SU-DHL-6 (cell line): ENCODE results near the gene HHATL.

ENCODE experiments used
- EZH2phosphoT487 ChIP-seq: fragments of 200-600 bp; sonication (generic), shearing (Covaris generic); conservative IDR thresholded peaks from 2 replicates; pipeline ENCODE4 v1.6.1; 2018; ENCODE audit warnings: mild to moderate bottlenecking, antibody characterized with exemption, low read length, moderate library complexity, mixed read lengths
- TF ChIP-seq, protein P1 (sequence below): fragments of 200-600 bp; sonication (generic); IDR thresholded peaks from one replicate; pipeline ENCODE4 v1.5.1; 2017; ENCODE audit warnings: antibody characterized with exemption, mild to moderate bottlenecking, low read length, moderate library complexity; ENCODE audit not compliant: insufficient read depth, poor library complexity, severe bottlenecking

DNA sequence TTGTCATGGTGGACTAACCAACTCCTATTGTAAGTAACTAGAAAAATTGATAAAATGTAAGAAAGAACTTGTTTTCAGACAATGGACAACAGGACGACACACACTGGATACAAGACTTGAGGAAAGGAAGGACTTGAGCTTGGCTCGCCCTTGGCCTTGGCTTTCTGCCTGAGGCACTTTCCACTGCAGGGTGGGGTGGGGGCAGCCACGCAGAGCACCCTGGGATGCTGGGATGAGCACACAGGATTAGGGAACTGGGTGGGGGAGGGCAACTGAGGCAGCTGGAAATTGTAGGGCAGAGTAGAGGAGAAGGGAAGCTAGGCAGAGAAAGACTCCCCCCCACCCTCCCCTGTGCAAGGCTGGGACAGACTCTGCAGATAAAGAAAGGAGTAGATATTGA is 25.5 kb upstream of the HHATL start:
- TF ChIP-seq, protein P1, sequence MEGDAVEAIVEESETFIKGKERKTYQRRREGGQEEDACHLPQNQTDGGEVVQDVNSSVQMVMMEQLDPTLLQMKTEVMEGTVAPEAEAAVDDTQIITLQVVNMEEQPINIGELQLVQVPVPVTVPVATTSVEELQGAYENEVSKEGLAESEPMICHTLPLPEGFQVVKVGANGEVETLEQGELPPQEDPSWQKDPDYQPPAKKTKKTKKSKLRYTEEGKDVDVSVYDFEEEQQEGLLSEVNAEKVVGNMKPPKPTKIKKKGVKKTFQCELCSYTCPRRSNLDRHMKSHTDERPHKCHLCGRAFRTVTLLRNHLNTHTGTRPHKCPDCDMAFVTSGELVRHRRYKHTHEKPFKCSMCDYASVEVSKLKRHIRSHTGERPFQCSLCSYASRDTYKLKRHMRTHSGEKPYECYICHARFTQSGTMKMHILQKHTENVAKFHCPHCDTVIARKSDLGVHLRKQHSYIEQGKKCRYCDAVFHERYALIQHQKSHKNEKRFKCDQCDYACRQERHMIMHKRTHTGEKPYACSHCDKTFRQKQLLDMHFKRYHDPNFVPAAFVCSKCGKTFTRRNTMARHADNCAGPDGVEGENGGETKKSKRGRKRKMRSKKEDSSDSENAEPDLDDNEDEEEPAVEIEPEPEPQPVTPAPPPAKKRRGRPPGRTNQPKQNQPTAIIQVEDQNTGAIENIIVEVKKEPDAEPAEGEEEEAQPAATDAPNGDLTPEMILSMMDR: no peak
- TF ChIP-seq EZH2phosphoT487: no peak
